T-helper 17 cell (primary cell): ENCODE results near the gene ABCA12. TPM values are rescaled to one million over a fixed set of nuclear protein-coding genes. Genes with fewer than 3 reads are reported as not detected.
A peak's percentile ranks its signal among the peaks of the same experiment; 100 is the strongest.

Experiments
- ATAC-seq: fragments of 150-1000 bp; cut with Tn5 transposase; 2 replicates; pipeline ENCODE4 v1.10.0; 2021; ENCODE audit warnings: mild to moderate bottlenecking, moderate library complexity
- DNase-seq, 3 donors: peaks; one replicate each; pipeline versions ENCODE4 v3.0.0 to v3.0.0-alpha.2; 2020 to 2021
- H3K9me3 ChIP-seq: one replicate; pipeline ENCODE4 v1.7.0; 2013; ENCODE audit warnings: low read length, mild to moderate bottlenecking; ENCODE audit not compliant: control insufficient read depth, poor library complexity, severe bottlenecking
- H3K27ac Mint-ChIP-seq: one replicate; pipeline ENCODE4 v1.8.0; 2022; ENCODE audit warnings: mild to moderate bottlenecking, moderate library complexity, mixed read lengths
- H3K27me3 Mint-ChIP-seq: one replicate; pipeline ENCODE4 v1.8.0; 2022; ENCODE audit warnings: mixed read lengths
- H3K36me3 Mint-ChIP-seq: one replicate; pipeline ENCODE4 v1.8.0; 2022; ENCODE audit warnings: low read depth, mixed read lengths
- H3K4me1 Mint-ChIP-seq: one replicate; pipeline ENCODE4 v1.8.0; 2022; ENCODE audit warnings: mild to moderate bottlenecking, mixed read lengths
- H3K4me3 Mint-ChIP-seq: one replicate; pipeline ENCODE4 v1.8.0; 2022; ENCODE audit warnings: mild to moderate bottlenecking, moderate library complexity, mixed read lengths
- total RNA-seq, 4 donors: library from RNA in 2 of 4; stranded (reverse) in 2 of 4; gene quantifications; one replicate each; pipeline ENCODE4 v1.2.3 and lab custom pipeline; 2022 to 2026

ABCA12 gene
- total RNA-seq, 2 donors from 2014 or later = not detected

GRCh38 chr2:215019521-215020145 lies 118.8 kb downstream of the ABCA12 start:
- no peak overlapping the region for H3K27ac Mint-ChIP-seq
- H3K36me3 Mint-ChIP-seq = no peaks in the 10 kb centered on the region
- H3K27me3 Mint-ChIP-seq = peaks cover 17% of the 10 kb centered on the region
- no peak overlapping the region for H3K4me3 Mint-ChIP-seq
- no peaks in the 10 kb centered on the region for H3K4me1 Mint-ChIP-seq
- ATAC-seq (no peak), DNase-seq (no peak)
- no peaks in the 10 kb centered on the region for H3K9me3 ChIP-seq

DNA sequence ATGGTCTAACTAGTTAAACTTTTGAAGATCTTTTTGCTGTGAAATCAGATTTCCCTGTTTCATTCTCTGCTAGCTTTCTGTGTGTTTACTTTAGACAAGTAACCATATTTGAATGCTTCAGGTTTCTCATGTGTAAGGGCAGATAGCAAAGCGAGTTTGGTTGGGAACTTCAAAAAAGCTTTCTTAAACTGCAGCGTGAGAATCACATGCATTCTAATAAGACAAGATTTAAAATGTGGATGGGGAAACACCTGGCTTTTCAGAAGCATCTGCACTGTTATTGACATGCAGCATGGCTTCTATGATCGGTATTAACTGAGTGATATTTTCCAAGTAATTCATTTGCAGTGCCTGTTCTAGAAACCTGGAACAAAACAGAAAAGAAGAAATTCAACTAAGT lies 119.3 kb downstream of the ABCA12 start:
- Mint-ChIP-seq H3K4me1 (no peaks in the 10 kb centered on the region), H3K36me3 (no peaks in the 10 kb centered on the region), H3K4me3 (no peak overlapping the region), H3K27ac (no peak overlapping the region), H3K27me3 (peaks cover 17% of the 10 kb centered on the region)
- no peaks in the 10 kb centered on the region for H3K9me3 ChIP-seq
- no peak for ATAC-seq
- DNase-seq = no peak

GRCh38 chr2:215015421-215015820 lies 123.0 kb downstream of the ABCA12 start:
- no peak overlapping the region for H3K4me3 Mint-ChIP-seq
- ATAC-seq (no peak), DNase-seq (no peak)
- H3K9me3 ChIP-seq = no peaks in the 10 kb centered on the region
- no peaks in the 10 kb centered on the region for H3K36me3 Mint-ChIP-seq
- peak overlapping the region; percentile 34 for H3K27ac Mint-ChIP-seq
- H3K27me3 Mint-ChIP-seq = peaks cover 2% of the 10 kb centered on the region
- no peaks in the 10 kb centered on the region for H3K4me1 Mint-ChIP-seq

- no peak overlapping the region for H3K27ac Mint-ChIP-seq
- H3K9me3 ChIP-seq = no peaks in the 10 kb centered on the region
- H3K4me1 Mint-ChIP-seq = no peaks in the 10 kb centered on the region
- no peak overlapping the region for H3K4me3 Mint-ChIP-seq
- no peaks in the 10 kb centered on the region for H3K36me3 Mint-ChIP-seq
- no peak for DNase-seq
- no peaks in the 10 kb centered on the region for H3K27me3 Mint-ChIP-seq
- no peak for ATAC-seq
Measured at GRCh38 chr2:215010390-215010789, 128.0 kb downstream of the ABCA12 start.

DNA sequence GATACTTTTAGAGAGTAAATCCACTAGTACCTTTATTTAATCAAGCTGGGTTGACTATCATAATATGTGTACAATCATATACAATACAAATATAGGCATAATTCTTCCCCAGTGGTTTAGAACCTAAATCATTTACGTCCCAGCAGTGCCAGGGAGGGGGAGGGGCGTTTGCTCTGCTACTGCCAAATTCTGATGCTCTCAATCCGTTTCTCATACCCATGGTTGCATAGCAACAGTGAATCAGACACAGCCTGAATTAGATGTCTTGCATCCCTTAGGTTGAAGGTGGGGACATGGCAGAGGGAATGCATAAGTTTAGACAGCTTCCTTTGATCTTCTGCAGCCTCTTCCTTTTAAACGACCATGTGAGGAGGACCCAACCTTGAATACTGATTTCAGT lies 135.4 kb downstream of the ABCA12 start:
- Mint-ChIP-seq H3K4me1 (peaks cover 2% of the 10 kb centered on the region), H3K27me3 (peaks cover 19% of the 10 kb centered on the region), H3K4me3 (no peak overlapping the region), H3K27ac (no peak overlapping the region), H3K36me3 (no peaks in the 10 kb centered on the region)
- no peaks in the 10 kb centered on the region for H3K9me3 ChIP-seq
- ATAC-seq (no peak), DNase-seq (no peak)

DNA sequence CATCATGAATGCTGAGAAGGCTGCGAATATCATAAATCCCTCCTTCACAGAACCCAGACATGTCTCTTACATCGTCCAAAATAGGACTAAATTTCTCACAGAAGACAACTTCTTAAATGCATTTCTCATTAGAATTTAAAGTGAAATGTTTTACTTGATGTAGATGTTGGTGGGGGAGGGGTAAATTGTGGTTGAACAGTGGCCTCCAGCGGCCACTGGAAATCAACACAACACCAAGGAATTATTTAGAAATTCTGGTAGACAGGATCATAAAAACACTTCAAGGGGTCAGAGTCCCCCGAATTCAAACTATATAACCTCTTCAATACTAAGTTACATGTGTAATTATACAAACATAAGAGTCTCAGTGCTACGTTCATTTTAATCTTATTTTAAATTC lies 135.9 kb downstream of the ABCA12 start:
- H3K4me1 Mint-ChIP-seq = peaks cover 2% of the 10 kb centered on the region
- H3K4me3 Mint-ChIP-seq = no peak overlapping the region
- H3K36me3 Mint-ChIP-seq = no peaks in the 10 kb centered on the region
- peaks cover 19% of the 10 kb centered on the region for H3K27me3 Mint-ChIP-seq
- no peaks in the 10 kb centered on the region for H3K9me3 ChIP-seq
- DNase-seq (no peak), ATAC-seq (no peak)
- no peak overlapping the region for H3K27ac Mint-ChIP-seq

GRCh38 chr2:215000721-215001120 lies 137.7 kb downstream of the ABCA12 start:
- no peak for ATAC-seq
- H3K4me3 Mint-ChIP-seq = no peak overlapping the region
- H3K4me1 Mint-ChIP-seq = peaks cover 2% of the 10 kb centered on the region
- H3K27ac Mint-ChIP-seq = no peak overlapping the region
- H3K27me3 Mint-ChIP-seq = peaks cover 19% of the 10 kb centered on the region
- no peak for DNase-seq
- no peaks in the 10 kb centered on the region for H3K9me3 ChIP-seq
- H3K36me3 Mint-ChIP-seq = no peaks in the 10 kb centered on the region

GRCh38 chr2:214995926-214996670 lies 142.3 kb downstream of the ABCA12 start:
- no peak for ATAC-seq
- no peak for DNase-seq
- H3K4me1 Mint-ChIP-seq = no peaks in the 10 kb centered on the region
- H3K9me3 ChIP-seq = no peaks in the 10 kb centered on the region
- no peak overlapping the region for H3K27ac Mint-ChIP-seq
- peaks cover 14% of the 10 kb centered on the region for H3K27me3 Mint-ChIP-seq
- H3K4me3 Mint-ChIP-seq = no peak overlapping the region
- no peaks in the 10 kb centered on the region for H3K36me3 Mint-ChIP-seq

DNA sequence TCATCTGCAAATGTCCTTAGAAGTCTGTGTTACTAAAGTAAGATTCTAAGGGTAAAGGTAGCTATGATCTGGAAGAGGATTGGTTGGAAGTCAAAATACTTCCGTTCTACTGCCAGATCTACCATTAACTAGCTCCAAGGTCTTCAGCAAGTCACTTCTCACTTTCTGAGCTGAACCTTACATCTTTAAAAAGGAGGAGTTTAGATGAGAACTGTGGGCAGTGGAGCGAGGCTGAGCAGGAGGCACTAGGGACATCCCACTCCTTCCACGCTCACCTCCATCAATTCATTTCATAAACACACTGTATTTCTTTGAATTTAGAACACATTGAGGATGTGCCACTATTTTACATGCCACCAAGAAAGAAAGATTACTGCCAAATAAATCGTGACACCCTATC lies 143.0 kb downstream of the ABCA12 start:
- no peak for ATAC-seq
- H3K27ac Mint-ChIP-seq = no peak overlapping the region

GRCh38 chr2:214992911-214993310 lies 145.5 kb downstream of the ABCA12 start:
- H3K27ac Mint-ChIP-seq = no peak overlapping the region
- DNase-seq (no peak), ATAC-seq (no peak)
- no peaks in the 10 kb centered on the region for H3K4me1 Mint-ChIP-seq
- H3K36me3 Mint-ChIP-seq = no peaks in the 10 kb centered on the region
- no peak overlapping the region for H3K4me3 Mint-ChIP-seq
- H3K9me3 ChIP-seq = no peaks in the 10 kb centered on the region
- H3K27me3 Mint-ChIP-seq = no peaks in the 10 kb centered on the region

More for the DNA sequence above, 143.0 kb downstream of the ABCA12 start:
- Mint-ChIP-seq H3K36me3 (no peaks in the 10 kb centered on the region), H3K27me3 (peaks cover 9% of the 10 kb centered on the region), H3K4me3 (no peak overlapping the region), H3K4me1 (no peaks in the 10 kb centered on the region)
- H3K9me3 ChIP-seq = no peaks in the 10 kb centered on the region
- DNase-seq = no peak

DNA sequence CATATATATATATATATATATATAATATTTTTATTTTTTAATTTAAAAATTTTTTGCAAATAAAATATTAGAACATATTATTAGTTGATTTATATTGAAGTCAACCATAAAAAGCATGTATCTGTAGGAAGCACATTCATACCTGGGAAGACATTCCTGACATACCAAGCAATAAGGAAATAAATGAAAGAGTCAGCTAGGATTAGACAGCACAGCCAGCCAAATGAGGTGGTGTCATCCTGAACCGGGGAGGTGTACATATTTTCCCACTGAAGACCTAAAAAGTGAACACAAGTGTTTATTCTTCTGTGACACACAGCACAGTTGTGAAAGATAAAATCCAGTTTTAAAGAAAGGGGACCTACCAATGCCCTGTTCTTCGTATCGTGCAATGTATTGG lies 149.2 kb downstream of the ABCA12 start:
- H3K27me3 Mint-ChIP-seq = no peaks in the 10 kb centered on the region
- H3K4me1 Mint-ChIP-seq = no peaks in the 10 kb centered on the region
- DNase-seq = no peak
- no peaks in the 10 kb centered on the region for H3K36me3 Mint-ChIP-seq
- no peak overlapping the region for H3K4me3 Mint-ChIP-seq
- H3K27ac Mint-ChIP-seq = no peak overlapping the region
- ATAC-seq = no peak
- H3K9me3 ChIP-seq = no peaks in the 10 kb centered on the region

DNA sequence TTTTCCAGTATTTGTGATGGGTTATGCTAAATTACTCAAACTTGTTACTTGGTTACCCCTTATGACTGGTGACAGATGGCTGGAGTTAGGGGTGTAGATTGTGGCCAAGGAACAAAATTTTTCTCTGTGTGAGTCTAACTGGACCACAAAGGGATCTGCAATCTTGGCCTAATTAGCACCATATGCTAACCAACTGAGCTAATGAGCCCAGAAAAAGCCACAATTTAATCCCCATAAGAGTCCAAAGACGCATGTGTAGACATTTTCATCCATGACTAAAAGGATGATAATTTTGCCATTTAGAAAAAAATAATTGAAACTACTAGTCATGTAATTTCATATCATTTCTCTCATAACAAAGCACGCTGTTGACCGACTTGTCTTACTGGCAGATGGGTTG lies 151.2 kb downstream of the ABCA12 start:
- ATAC-seq (no peak), DNase-seq (no peak)
- Mint-ChIP-seq H3K4me3 (no peak overlapping the region), H3K27ac (no peak overlapping the region), H3K4me1 (no peaks in the 10 kb centered on the region), H3K36me3 (no peaks in the 10 kb centered on the region), H3K27me3 (no peaks in the 10 kb centered on the region)
- no peaks in the 10 kb centered on the region for H3K9me3 ChIP-seq

DNA sequence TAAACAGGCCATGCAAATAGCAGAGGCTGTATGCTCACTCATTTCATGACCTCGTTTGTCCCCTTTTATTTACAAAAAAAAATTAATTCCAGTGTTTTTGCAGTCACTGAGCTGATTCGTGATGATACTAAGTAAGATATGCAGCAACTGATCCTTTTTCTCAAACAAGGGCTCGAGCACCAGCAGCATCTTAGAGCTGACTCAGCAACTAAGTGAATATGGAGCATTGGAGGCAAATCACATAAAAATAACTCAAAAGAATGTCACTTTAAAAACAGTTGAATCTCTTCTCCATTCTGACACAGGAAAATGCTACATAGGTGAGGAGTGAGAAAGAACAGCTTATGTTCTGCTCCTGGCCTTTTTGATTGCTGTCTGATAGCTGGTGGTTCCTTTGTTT lies 152.8 kb downstream of the ABCA12 start:
- DNase-seq (no peak), ATAC-seq (no peak)
- Mint-ChIP-seq H3K4me3 (no peak overlapping the region), H3K27me3 (no peaks in the 10 kb centered on the region), H3K36me3 (peaks cover 2% of the 10 kb centered on the region), H3K27ac (no peak overlapping the region), H3K4me1 (no peaks in the 10 kb centered on the region)
- H3K9me3 ChIP-seq = no peaks in the 10 kb centered on the region

DNA sequence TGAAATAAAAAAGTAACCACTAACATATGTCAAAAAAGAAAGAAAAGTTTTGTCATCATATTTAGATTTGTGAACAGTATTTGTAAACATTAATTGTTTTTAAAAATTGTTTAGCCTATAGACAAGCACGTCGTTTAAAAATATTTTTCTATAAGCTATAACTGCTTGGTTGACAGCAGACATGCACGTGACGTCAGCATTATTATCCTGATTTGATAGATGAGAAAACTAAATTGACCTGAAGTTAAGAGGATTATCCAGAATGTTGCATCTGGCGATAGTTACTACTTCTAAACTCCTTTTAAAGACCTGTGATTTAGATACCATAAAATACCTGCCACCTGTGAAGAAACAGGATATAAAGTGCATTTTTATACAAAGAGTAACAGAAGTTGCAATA lies 172.0 kb downstream of the ABCA12 start:
- ATAC-seq (no peak), DNase-seq (no peak)
- H3K27me3 Mint-ChIP-seq = no peaks in the 10 kb centered on the region
- H3K9me3 ChIP-seq = no peaks in the 10 kb centered on the region
- H3K4me1 Mint-ChIP-seq = no peaks in the 10 kb centered on the region
- H3K4me3 Mint-ChIP-seq = no peak overlapping the region
- peaks cover 2% of the 10 kb centered on the region for H3K36me3 Mint-ChIP-seq
- no peak overlapping the region for H3K27ac Mint-ChIP-seq
